ENCODE measurements around the gene RASEF. TPM values are rescaled to one million over a fixed set of nuclear protein-coding genes. Genes with fewer than 3 reads are reported as not detected.

The RASEF gene
- total RNA-seq, 1 experiment from 2014 or later, result 0.12 TPM

- peaks cover 0 to 15% of the 10 kb centered on the region in 2 experiments; a peak in 2 of 4 replicates for H3K4me1 ChIP-seq (ENCODE audit: control insufficient read depth in 1 of 2, insufficient read depth in 2 of 2, low read length in 2 of 2)
- intact Hi-C loops (cut with micrococcal nuclease), result no loop called here
- H3K9ac ChIP-seq (ENCODE audit: low read length), result no peak overlapping the region
Observed at GRCh38 chr9:83030391-83031107, 32.4 kb downstream of the RASEF start.

More at GRCh38 chr9:83030391-83031107, 32.4 kb downstream of the RASEF start:
- no peak overlapping the region for H3K4me3 ChIP-seq (replicated peaks in 1 of 2; ENCODE audit: low read depth in 1 of 2, low read length in 2 of 2)
- ChIA-PET RAD21 (ENCODE audit: low non-redundant PET in 1 of 2, low total read pairs in 2 of 2, uncharacterized antibody in 2 of 2, unreplicated experiment in 2 of 2) (no interaction called here), CTCF (no interaction called here), POLR2A (no interaction called here)
- no peaks in the 10 kb centered on the region for H4K20me1 ChIP-seq (ENCODE audit: insufficient read depth)
- H3K27ac ChIP-seq (ENCODE audit: low read depth, low read length), result no peak overlapping the region
- H3K27me3 ChIP-seq (ENCODE audit: insufficient read depth, low read length), result no peaks in the 10 kb centered on the region
- no peaks in the 10 kb centered on the region for H3K36me3 ChIP-seq (ENCODE audit: control insufficient read depth in 1 of 2, insufficient read depth in 2 of 2, low read length in 2 of 2)
- ATAC-seq (no peak), DNase-seq (ENCODE audit: low read depth, low spot score) (no peak)
- no peak overlapping the region for H2AFZ ChIP-seq (ENCODE audit: low read depth, low read length, poor library complexity, severe bottlenecking)
- no peaks in the 10 kb centered on the region for H3K9me3 ChIP-seq (ENCODE audit: control insufficient read depth in 1 of 2, insufficient read depth in 1 of 2, low read depth in 1 of 2, low read length in 2 of 2)
- no peak for TF ChIP-seq ATF3 (IDR thresholded peaks at IDR 0.05)
- no peak for TF ChIP-seq ZBTB33 (IDR thresholded peaks at IDR 0.05; ENCODE audit: extremely low read depth, insufficient replicate concordance, low read length)
- TF ChIP-seq YY1 (IDR thresholded peaks at IDR 0.05; ENCODE audit: extremely low read depth, insufficient replicate concordance, low read depth, low read length), result no peak
- TF ChIP-seq SRF (IDR thresholded peaks at IDR 0.05; ENCODE audit: low read depth), result no peak
- no peak for TF ChIP-seq RAD21 (IDR thresholded peaks at IDR 0.05; ENCODE audit: low read depth)
- TF ChIP-seq POLR2AphosphoS5 (IDR thresholded peaks at IDR 0.05; ENCODE audit: low read depth, low read length), result no peak
- TF ChIP-seq CBX3 (IDR thresholded peaks at IDR 0.05; ENCODE audit: low read depth), result no peak
- TF ChIP-seq POLR2A (IDR thresholded peaks at IDR 0.05; ENCODE audit: borderline replicate concordance, extremely low read depth, insufficient read depth, insufficient read length), result no peak
- TF ChIP-seq CTCF (IDR thresholded peaks at IDR 0.05 in 2 of 3, conservative IDR thresholded peaks at IDR 0.05 in 1 of 3; ENCODE audit: borderline replicate concordance in 1 of 3, insufficient read depth in 1 of 3, low read depth in 2 of 3, low read length in 2 of 3), result no peak
- no peak for TF ChIP-seq SIN3A (IDR thresholded peaks at IDR 0.05; ENCODE audit: low read depth)
- TF ChIP-seq SP1 (IDR thresholded peaks at IDR 0.05; ENCODE audit: low read depth), result no peak
- TF ChIP-seq JUND (IDR thresholded peaks at IDR 0.05), result no peak
- no peak for TF ChIP-seq ZNF274 (IDR thresholded peaks at IDR 0.05; ENCODE audit: low read depth, low read length)
- TF ChIP-seq EGR1 (IDR thresholded peaks at IDR 0.05; ENCODE audit: low read depth), result no peak
- no TSS peak for BruUV-seq (replicated peaks)
- no peaks in the 10 kb centered on the region for H3K79me2 ChIP-seq (ENCODE audit: insufficient read depth, low read length)
- no peak overlapping the region for H3K4me2 ChIP-seq (ENCODE audit: low read length)
- no peaks in the 10 kb centered on the region for H3K9me2 ChIP-seq (ENCODE audit: insufficient read depth)
